ENCODE data around the gene IBA57. TPM values are rescaled to one million over a fixed set of nuclear protein-coding genes. Genes with fewer than 3 reads are reported as not detected.

IBA57 gene
- polyA plus RNA-seq, 4 donors = 2.0 to 8.6 (median 6.0) TPM

Other genes starting within 250 kb of the IBA57 start
- 1 to 10 TPM in 2 of 4 donors, under 1 TPM in 2; 0.27 to 2.7 (median 1.2) TPM for gene WNT9A, start 217.9 kb upstream of the IBA57 start, polyA plus RNA-seq
- gene WNT3A, start 158.8 kb upstream of the IBA57 start, polyA plus RNA-seq = under 1 TPM in 1 of 4 donors, not detected in 3; 0.01 TPM
- 100 to 1,000 TPM; 375 to 490 (median 410) TPM for gene ARF1, start 83.1 kb upstream of the IBA57 start, polyA plus RNA-seq
- 10 to 100 TPM; 15.4 to 18.1 (median 16.0) TPM for gene C1orf35, start 62.5 kb upstream of the IBA57 start, polyA plus RNA-seq
- gene MRPL55, start 56.5 kb upstream of the IBA57 start, polyA plus RNA-seq = 100 to 1,000 TPM in 2 of 4 donors, 10 to 100 TPM in 2; 56.8 to 148 (median 96.5) TPM
- 100 to 1,000 TPM; 183 to 595 (median 460) TPM for gene GUK1, start 25.5 kb upstream of the IBA57 start, polyA plus RNA-seq
- 1 to 10 TPM in 1 of 4 donors, under 1 TPM in 2, not detected in 1; 0.27 to 1.4 (median 0.99) TPM for gene GJC2, start 15.9 kb upstream of the IBA57 start, polyA plus RNA-seq
- 10 to 100 TPM in 1 of 4 donors, 1 to 10 TPM in 3; 3.6 to 36.2 (median 5.7) TPM for gene OBSCN, start 42.2 kb downstream of the IBA57 start, polyA plus RNA-seq
- 10 to 100 TPM; 15.8 to 21.6 (median 17.9) TPM for gene TRIM11, start 241.0 kb downstream of the IBA57 start, polyA plus RNA-seq

All from small intestine (tissue), 4 donors.